Colonic mucosa (tissue), 4 donors: ENCODE data around the gene PRELP. TPM values are rescaled to one million over a fixed set of nuclear protein-coding genes. Genes with fewer than 3 reads are reported as not detected.

Source experiments
- DNase-seq: peaks from one replicate; pipeline ENCODE4 v3.0.0-alpha.2; 2020
- H3K27ac ChIP-seq: fragments of 200-600 bp; one replicate; pipeline ENCODE4 v1.8.0; 2021
- H3K27me3 ChIP-seq: fragments of 200-600 bp; one replicate; pipeline ENCODE4 v1.8.0; 2021
- H3K36me3 ChIP-seq: fragments of 200-600 bp; one replicate; pipeline ENCODE4 v1.8.0; 2021
- H3K4me1 ChIP-seq: fragments of 200-600 bp; one replicate; pipeline ENCODE4 v1.8.0; 2021; ENCODE audit warnings: mild to moderate bottlenecking
- H3K4me3 ChIP-seq: fragments of 200-600 bp; one replicate; pipeline ENCODE4 v1.8.0; 2021
- H3K9ac ChIP-seq, 2 donors: one replicate each; pipeline ENCODE4 v1.7.0; 2013; ENCODE audit warnings: control low read depth in 2 of 2, low read depth in 2 of 2, low read length in 2 of 2
- H3K9me3 ChIP-seq: fragments of 200-600 bp; one replicate; pipeline ENCODE4 v1.8.0; 2021
- CTCF ChIP-seq: fragments of 200-600 bp; IDR thresholded peaks from one replicate; pipeline ENCODE4 v1.8.0; 2022; ENCODE audit warnings: antibody characterized with exemption, mild to moderate bottlenecking
- intact Hi-C: fragments of 100-400 bp; cut with DNase I; formaldehyde crosslinking; loops from one replicate; pipeline ENCODE4 v1.14.1; 2022
- total RNA-seq, 2 donors: library from RNA; stranded (reverse); fragmentation: NEBNext Ultra II Directional in 1 of 2; extraction: Animal tissue kit (Norgen Biotek cat#: 25700) in 1 of 2; gene quantifications; one replicate each; pipeline ENCODE4 v1.2.1, GENCODE V29; 2021
- donor health status: healthy.
- donor health status: DM: no; HTN: no; CAD: no.
- donor health status: DM: no; HTN: no; CAD: no.

The PRELP gene
- total RNA-seq, 2 donors from 2014 or later = 2.4 to 9.3 TPM

- H3K27me3 ChIP-seq = no peaks in the 10 kb centered on the region
- intact Hi-C loops = loop anchor here (2.0 to 10.0 kb wide), 3 partner anchors 119 to 269 kb away; partner anchors contain the start of gene ATP2B4
- H3K27ac ChIP-seq = no peak overlapping the region
- no peak for DNase-seq
- H3K4me3 ChIP-seq = no peak overlapping the region
- no peaks in the 10 kb centered on the region for H3K4me1 ChIP-seq
- H3K9me3 ChIP-seq = no peaks in the 10 kb centered on the region
- no peak for TF ChIP-seq CTCF
- H3K36me3 ChIP-seq = no peaks in the 10 kb centered on the region
- no peak overlapping the region for H3K9ac ChIP-seq
These were observed 30.1 kb downstream of the PRELP start for GRCh38 chr1:203505526-203506204.

DNA sequence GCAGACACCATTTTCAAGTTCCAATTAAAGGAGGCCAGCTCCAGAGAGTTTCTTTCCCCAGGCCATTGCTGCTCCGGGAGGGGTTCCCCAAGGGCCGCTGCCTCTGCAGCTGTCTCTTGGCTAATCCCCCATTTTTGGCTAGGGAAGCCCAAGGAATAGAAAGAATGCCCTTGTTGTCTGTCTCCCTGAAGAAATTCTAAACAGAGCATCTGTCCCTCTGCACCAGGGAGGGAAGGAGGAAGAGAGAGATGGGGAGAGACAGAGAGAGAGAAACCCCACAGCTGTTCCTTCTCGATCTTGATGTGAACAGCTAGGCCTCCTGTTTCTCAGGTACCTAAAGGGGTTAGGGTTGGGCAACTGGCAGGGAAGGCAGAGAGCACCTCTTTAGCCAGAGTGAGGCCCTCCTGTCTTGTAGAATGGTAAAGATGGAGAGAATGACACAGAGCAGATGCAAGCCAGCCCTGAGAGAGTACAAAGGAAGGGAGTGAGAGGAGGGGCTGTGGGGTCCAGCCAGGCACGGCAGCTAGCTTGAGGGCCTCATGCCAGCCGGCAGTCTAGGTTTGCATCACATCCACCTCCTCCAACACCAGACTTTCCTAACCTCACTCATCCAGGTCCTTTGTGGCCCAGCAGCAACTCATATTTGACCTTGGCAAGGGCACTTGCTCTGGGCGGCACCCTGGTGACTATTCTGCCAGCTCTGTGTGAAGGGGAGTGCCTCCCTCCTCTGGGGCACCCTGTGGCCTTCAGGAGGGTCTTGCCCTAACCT is 31.4 kb downstream of the PRELP start:
- no peaks in the 10 kb centered on the region for H3K9me3 ChIP-seq
- H3K4me3 ChIP-seq = no peak overlapping the region
- no peaks in the 10 kb centered on the region for H3K36me3 ChIP-seq
- H3K9ac ChIP-seq = no peak overlapping the region
- no peak for TF ChIP-seq CTCF
- no peak overlapping the region for H3K27ac ChIP-seq
- DNase-seq = no peak
- intact Hi-C loops = loop anchor here (10.0 kb wide), 2 partner anchors 118 to 268 kb away; partner anchors contain the start of gene ATP2B4
- H3K4me1 ChIP-seq = no peaks in the 10 kb centered on the region
- no peaks in the 10 kb centered on the region for H3K27me3 ChIP-seq

- H3K9me3 ChIP-seq = no peaks in the 10 kb centered on the region
- no peak for DNase-seq
- H3K36me3 ChIP-seq = no peaks in the 10 kb centered on the region
- no peaks in the 10 kb centered on the region for H3K27me3 ChIP-seq
- H3K4me1 ChIP-seq = no peaks in the 10 kb centered on the region
- intact Hi-C loops = loop anchor here (10.0 kb wide), 2 partner anchors 117 to 267 kb away; partner anchors contain the start of gene ATP2B4
- H3K27ac ChIP-seq = no peak overlapping the region
- H3K4me3 ChIP-seq = no peak overlapping the region
- no peak overlapping the region for H3K9ac ChIP-seq
- no peak for TF ChIP-seq CTCF
These were observed 32.2 kb downstream of the PRELP start for GRCh38 chr1:203507759-203508158.

GRCh38 chr1:203508463-203509073 is 33.0 kb downstream of the PRELP start:
- Histone ChIP-seq H3K9ac (no peak overlapping the region), H3K27ac (no peak overlapping the region), H3K4me3 (no peak overlapping the region), H3K27me3 (no peaks in the 10 kb centered on the region), H3K36me3 (no peaks in the 10 kb centered on the region), H3K9me3 (no peaks in the 10 kb centered on the region), H3K4me1 (no peaks in the 10 kb centered on the region)
- no peak for DNase-seq
- TF ChIP-seq CTCF = no peak
- intact Hi-C loops = loop anchor here (10.0 kb wide), 2 partner anchors 116 to 266 kb away; partner anchors contain the start of gene ATP2B4

DNA sequence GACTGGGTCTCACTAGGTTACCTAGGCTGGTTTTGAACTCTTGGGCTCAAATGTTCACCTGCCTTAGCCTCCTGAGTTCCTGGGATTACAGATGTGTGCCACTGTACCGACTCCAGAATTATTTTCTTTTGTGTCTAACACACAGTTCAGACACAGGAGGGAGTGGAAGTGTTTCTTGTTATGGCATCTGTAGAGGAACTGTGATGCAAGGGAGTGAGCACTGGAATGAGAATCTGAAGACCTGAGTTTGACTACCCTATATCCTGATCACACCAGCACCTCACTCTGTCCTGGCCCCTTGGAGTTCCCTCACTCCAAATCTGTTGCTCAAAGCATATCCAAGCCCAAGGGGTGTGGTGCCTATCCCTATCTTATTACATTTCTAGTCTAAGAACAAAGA is 33.5 kb downstream of the PRELP start:
- no peaks in the 10 kb centered on the region for H3K27me3 ChIP-seq
- no peak overlapping the region for H3K9ac ChIP-seq
- no peaks in the 10 kb centered on the region for H3K4me1 ChIP-seq
- DNase-seq = no peak
- H3K27ac ChIP-seq = no peak overlapping the region
- H3K4me3 ChIP-seq = no peak overlapping the region
- H3K9me3 ChIP-seq = no peaks in the 10 kb centered on the region
- intact Hi-C loops = loop anchor here (10.0 kb wide), 2 partner anchors 116 to 266 kb away; partner anchors contain the start of gene ATP2B4
- TF ChIP-seq CTCF = no peak
- no peaks in the 10 kb centered on the region for H3K36me3 ChIP-seq
